Measurements from ENCODE around the gene STK24. TPM values are rescaled to one million over a fixed set of nuclear protein-coding genes. Genes with fewer than 3 reads are reported as not detected.

STK24 gene
- total RNA-seq, 1 donor from 2014 or later, result 168 TPM

- H3K4me3 ChIP-seq (ENCODE audit: low read depth, low read length), result no peak overlapping the region
- no peak for TF ChIP-seq CTCF (IDR thresholded peaks at IDR 0.05; ENCODE audit: insufficient read depth, low read length, severe bottlenecking)
- DNase-seq (ENCODE audit: low read depth), result no peak
- no peak for FAIRE-seq
- H3K27me3 ChIP-seq (ENCODE audit: control insufficient read depth, insufficient read depth, low read length), result no peaks in the 10 kb centered on the region
- no peaks in the 10 kb centered on the region for H3K36me3 ChIP-seq (ENCODE audit: control insufficient read depth, insufficient read depth, low read length)
Observed at GRCh38 chr13:98405690-98406344, 171.1 kb downstream of the STK24 start.

- no peak for DNase-seq (ENCODE audit: low read depth)
- H3K36me3 ChIP-seq (ENCODE audit: control insufficient read depth, insufficient read depth, low read length), result no peaks in the 10 kb centered on the region
- no peaks in the 10 kb centered on the region for H3K27me3 ChIP-seq (ENCODE audit: control insufficient read depth, insufficient read depth, low read length)
- FAIRE-seq, result no peak
- H3K4me3 ChIP-seq (ENCODE audit: low read depth, low read length), result no peak overlapping the region
- no peak for TF ChIP-seq CTCF (IDR thresholded peaks at IDR 0.05; ENCODE audit: insufficient read depth, low read length, severe bottlenecking)
Observed at GRCh38 chr13:98405107-98405571, 171.8 kb downstream of the STK24 start.

- H3K27me3 ChIP-seq (ENCODE audit: control insufficient read depth, insufficient read depth, low read length), result no peaks in the 10 kb centered on the region
- TF ChIP-seq CTCF (IDR thresholded peaks at IDR 0.05; ENCODE audit: insufficient read depth, low read length, severe bottlenecking), result no peak
- H3K4me3 ChIP-seq (ENCODE audit: low read depth, low read length), result no peak overlapping the region
- FAIRE-seq (no peak), DNase-seq (ENCODE audit: low read depth) (no peak)
- no peaks in the 10 kb centered on the region for H3K36me3 ChIP-seq (ENCODE audit: control insufficient read depth, insufficient read depth, low read length)
Observed at GRCh38 chr13:98403076-98403475, 173.8 kb downstream of the STK24 start.

GRCh38 chr13:98401934-98402333 lies 175.0 kb downstream of the STK24 start:
- no peaks in the 10 kb centered on the region for H3K36me3 ChIP-seq (ENCODE audit: control insufficient read depth, insufficient read depth, low read length)
- H3K4me3 ChIP-seq (ENCODE audit: low read depth, low read length), result no peak overlapping the region
- FAIRE-seq, result peak; percentile 52
- H3K27me3 ChIP-seq (ENCODE audit: control insufficient read depth, insufficient read depth, low read length), result no peaks in the 10 kb centered on the region
- TF ChIP-seq CTCF (IDR thresholded peaks at IDR 0.05; ENCODE audit: insufficient read depth, low read length, severe bottlenecking), result no peak
- no peak for DNase-seq (ENCODE audit: low read depth)

GRCh38 chr13:98399756-98400155 lies 177.2 kb downstream of the STK24 start:
- H3K4me3 ChIP-seq (ENCODE audit: low read depth, low read length), result no peak overlapping the region
- no peaks in the 10 kb centered on the region for H3K27me3 ChIP-seq (ENCODE audit: control insufficient read depth, insufficient read depth, low read length)
- no peak for TF ChIP-seq CTCF (IDR thresholded peaks at IDR 0.05; ENCODE audit: insufficient read depth, low read length, severe bottlenecking)
- DNase-seq (ENCODE audit: low read depth) (no peak), FAIRE-seq (no peak)
- no peaks in the 10 kb centered on the region for H3K36me3 ChIP-seq (ENCODE audit: control insufficient read depth, insufficient read depth, low read length)

GRCh38 chr13:98398581-98398980 lies 178.3 kb downstream of the STK24 start:
- Histone ChIP-seq H3K4me3 (ENCODE audit: low read depth, low read length) (no peak overlapping the region), H3K36me3 (ENCODE audit: control insufficient read depth, insufficient read depth, low read length) (no peaks in the 10 kb centered on the region), H3K27me3 (ENCODE audit: control insufficient read depth, insufficient read depth, low read length) (no peaks in the 10 kb centered on the region)
- no peak for DNase-seq (ENCODE audit: low read depth)
- no peak for TF ChIP-seq CTCF (IDR thresholded peaks at IDR 0.05; ENCODE audit: insufficient read depth, low read length, severe bottlenecking)
- no peak for FAIRE-seq
